Neural progenitor cell (in vitro differentiated cells): ENCODE results near the gene BCL2A1. TPM values are rescaled to one million over a fixed set of nuclear protein-coding genes. Genes with fewer than 3 reads are reported as not detected.

Experiments used
- DNase-seq: peaks from one replicate; pipeline ENCODE4 v3.0.0-alpha.2; 2016; ENCODE audit warnings: low spot score
- H2AFZ ChIP-seq: fragments of 200-600 bp; sonication (generic); replicated peaks from 2 replicates; pipeline ENCODE4 v1.6.1; 2016; ENCODE audit warnings: antibody characterized with exemption
- H3F3A ChIP-seq: fragments of 200-600 bp; sonication (generic); 2 replicates; pipeline ENCODE4 v1.6.1; 2016; ENCODE audit warnings: antibody characterized with exemption, low read depth
- H3K27ac ChIP-seq: fragments of 200-600 bp; sonication (generic); 2 replicates; pipeline ENCODE4 v1.5.1; 2016; ENCODE audit warnings: mild to moderate bottlenecking
- H3K27me3 ChIP-seq: fragments of 200-600 bp; sonication (generic); 2 replicates; pipeline ENCODE4 v1.6.1; 2016; ENCODE audit warnings: mild to moderate bottlenecking, moderate library complexity
- H3K36me3 ChIP-seq: fragments of 200-600 bp; sonication (generic); 2 replicates; pipeline ENCODE4 v1.5.1; 2016
- H3K4me1 ChIP-seq: fragments of 200-600 bp; sonication (generic); 2 replicates; pipeline ENCODE4 v1.6.1; 2016; ENCODE audit warnings: mixed run types
- H3K4me2 ChIP-seq: fragments of 200-600 bp; sonication (generic); 2 replicates; pipeline ENCODE4 v1.6.1; 2016
- H3K4me3 ChIP-seq: fragments of 200-600 bp; sonication (generic); 2 replicates; pipeline ENCODE4 v1.5.1; 2016
- H3K79me2 ChIP-seq: fragments of 200-600 bp; sonication (generic); 2 replicates; pipeline ENCODE4 v1.6.1; 2016; ENCODE audit warnings: low read depth
- H3K9ac ChIP-seq: fragments of 200-600 bp; sonication (generic); 2 replicates; pipeline ENCODE4 v1.6.1; 2016
- H3K9me3 ChIP-seq: fragments of 200-600 bp; sonication (generic); 2 replicates; pipeline ENCODE4 v1.5.1; 2016; ENCODE audit warnings: low read depth
- H4K20me1 ChIP-seq: fragments of 200-600 bp; sonication (generic); 2 replicates; pipeline ENCODE4 v1.6.1; 2016; ENCODE audit warnings: low read depth
- H3K27ac Mint-ChIP-seq: 3 replicates; pipeline ENCODE4 v1.8.0; 2021; ENCODE audit warnings: mixed read lengths
- H3K27me3 Mint-ChIP-seq: 2 replicates; pipeline ENCODE4 v1.8.0; 2022; ENCODE audit warnings: low read depth, mild to moderate bottlenecking, inconsistent platforms, moderate library complexity, mixed read lengths; ENCODE audit not compliant: insufficient read depth
- H3K36me3 Mint-ChIP-seq: 3 replicates; pipeline ENCODE4 v1.8.0; 2021; ENCODE audit warnings: mixed read lengths
- H3K4me1 Mint-ChIP-seq: 3 replicates; pipeline ENCODE4 v1.8.0; 2021; ENCODE audit warnings: mixed read lengths
- H3K4me3 Mint-ChIP-seq: 3 replicates; pipeline ENCODE4 v1.8.0; 2021; ENCODE audit warnings: mild to moderate bottlenecking, moderate library complexity, mixed read lengths
- H3K9me3 Mint-ChIP-seq: 3 replicates; pipeline ENCODE4 v1.8.0; 2020; ENCODE audit warnings: mixed read lengths
- EZH2 ChIP-seq: fragments of 200-600 bp; sonication (generic); IDR thresholded peaks from 2 replicates; pipeline ENCODE4 v1.6.1; 2017; ENCODE audit warnings: antibody characterized with exemption, mild to moderate bottlenecking, moderate library complexity
- EZH2phosphoT487 ChIP-seq: fragments of 200-600 bp; sonication (generic); IDR thresholded peaks from 2 replicates; pipeline ENCODE4 v1.6.1; 2017; ENCODE audit warnings: antibody characterized with exemption
- total RNA-seq: library from RNA; depleted of rRNA; stranded (reverse); fragments of >200 nt; gene quantifications from 2 replicates; pipeline ENCODE4 v1.2.3, GENCODE V29; 2015; ENCODE audit warnings: low replicate concordance
- TF ChIP-seq, protein P1 (sequence below): fragments of 200-600 bp; sonication (generic); IDR thresholded peaks from 2 replicates; pipeline ENCODE4 v1.5.1; 2017; ENCODE audit warnings: antibody characterized with exemption, mild to moderate bottlenecking

Gene BCL2A1
- total RNA-seq, 1 donor from 2014 or later, result not detected

DNA sequence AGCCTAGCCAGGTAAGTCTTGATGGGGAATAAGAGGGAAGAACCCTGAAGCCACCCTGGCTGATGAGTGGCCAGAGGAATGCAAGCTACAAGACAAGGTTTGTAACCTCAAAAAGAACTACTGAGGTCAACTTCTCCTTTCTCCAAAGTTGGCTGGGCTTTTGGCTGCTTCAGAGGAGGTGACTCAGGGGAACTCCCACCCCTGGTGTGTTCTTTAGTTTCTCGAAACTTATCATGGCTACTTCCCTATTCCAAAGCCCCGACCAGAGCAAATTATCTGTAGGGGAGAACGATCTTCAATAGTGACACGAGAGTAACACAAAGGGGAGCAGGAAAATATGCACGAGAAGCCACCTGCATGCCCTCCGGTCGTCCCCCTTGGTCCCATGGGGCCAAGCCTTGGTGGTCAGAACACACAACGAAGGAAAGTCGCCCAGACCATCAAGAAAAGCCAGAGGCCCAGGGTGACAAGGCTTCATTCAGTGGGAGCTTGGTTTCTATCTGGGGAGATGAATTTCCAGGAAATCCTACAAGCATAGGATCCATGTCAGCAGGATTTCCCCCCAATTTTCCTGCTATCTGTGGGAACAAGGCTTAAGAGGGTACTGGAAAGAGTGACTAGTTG, 6.5 kb upstream of the BCL2A1 start:
- no peak overlapping the region for H3K4me2 ChIP-seq
- H3K27ac Mint-ChIP-seq, result no peak overlapping the region
- H3K4me3 Mint-ChIP-seq, result peak overlapping the region; percentile 49
- H3F3A ChIP-seq, result no peaks in the 10 kb centered on the region
- no peaks in the 10 kb centered on the region for H3K27me3 Mint-ChIP-seq
- H3K4me1 ChIP-seq, result no peaks in the 10 kb centered on the region
- no peak overlapping the region for H3K9ac ChIP-seq
- H3K9me3 ChIP-seq, result no peaks in the 10 kb centered on the region
- no peaks in the 10 kb centered on the region for H4K20me1 ChIP-seq
- no peak overlapping the region for H3K4me3 ChIP-seq
- no peak overlapping the region for H3K27ac ChIP-seq
- no peaks in the 10 kb centered on the region for H3K36me3 Mint-ChIP-seq
- no peaks in the 10 kb centered on the region for H3K9me3 Mint-ChIP-seq
- no peaks in the 10 kb centered on the region for H3K27me3 ChIP-seq
- H3K79me2 ChIP-seq, result no peaks in the 10 kb centered on the region
- DNase-seq, result no peak
- peaks cover 2% of the 10 kb centered on the region for H3K4me1 Mint-ChIP-seq
- H3K36me3 ChIP-seq, result no peaks in the 10 kb centered on the region
- no peak overlapping the region for H2AFZ ChIP-seq
- TF ChIP-seq EZH2 (no peak), EZH2phosphoT487 (no peak)
- TF ChIP-seq, protein P1, sequence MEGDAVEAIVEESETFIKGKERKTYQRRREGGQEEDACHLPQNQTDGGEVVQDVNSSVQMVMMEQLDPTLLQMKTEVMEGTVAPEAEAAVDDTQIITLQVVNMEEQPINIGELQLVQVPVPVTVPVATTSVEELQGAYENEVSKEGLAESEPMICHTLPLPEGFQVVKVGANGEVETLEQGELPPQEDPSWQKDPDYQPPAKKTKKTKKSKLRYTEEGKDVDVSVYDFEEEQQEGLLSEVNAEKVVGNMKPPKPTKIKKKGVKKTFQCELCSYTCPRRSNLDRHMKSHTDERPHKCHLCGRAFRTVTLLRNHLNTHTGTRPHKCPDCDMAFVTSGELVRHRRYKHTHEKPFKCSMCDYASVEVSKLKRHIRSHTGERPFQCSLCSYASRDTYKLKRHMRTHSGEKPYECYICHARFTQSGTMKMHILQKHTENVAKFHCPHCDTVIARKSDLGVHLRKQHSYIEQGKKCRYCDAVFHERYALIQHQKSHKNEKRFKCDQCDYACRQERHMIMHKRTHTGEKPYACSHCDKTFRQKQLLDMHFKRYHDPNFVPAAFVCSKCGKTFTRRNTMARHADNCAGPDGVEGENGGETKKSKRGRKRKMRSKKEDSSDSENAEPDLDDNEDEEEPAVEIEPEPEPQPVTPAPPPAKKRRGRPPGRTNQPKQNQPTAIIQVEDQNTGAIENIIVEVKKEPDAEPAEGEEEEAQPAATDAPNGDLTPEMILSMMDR, result no peak

DNA sequence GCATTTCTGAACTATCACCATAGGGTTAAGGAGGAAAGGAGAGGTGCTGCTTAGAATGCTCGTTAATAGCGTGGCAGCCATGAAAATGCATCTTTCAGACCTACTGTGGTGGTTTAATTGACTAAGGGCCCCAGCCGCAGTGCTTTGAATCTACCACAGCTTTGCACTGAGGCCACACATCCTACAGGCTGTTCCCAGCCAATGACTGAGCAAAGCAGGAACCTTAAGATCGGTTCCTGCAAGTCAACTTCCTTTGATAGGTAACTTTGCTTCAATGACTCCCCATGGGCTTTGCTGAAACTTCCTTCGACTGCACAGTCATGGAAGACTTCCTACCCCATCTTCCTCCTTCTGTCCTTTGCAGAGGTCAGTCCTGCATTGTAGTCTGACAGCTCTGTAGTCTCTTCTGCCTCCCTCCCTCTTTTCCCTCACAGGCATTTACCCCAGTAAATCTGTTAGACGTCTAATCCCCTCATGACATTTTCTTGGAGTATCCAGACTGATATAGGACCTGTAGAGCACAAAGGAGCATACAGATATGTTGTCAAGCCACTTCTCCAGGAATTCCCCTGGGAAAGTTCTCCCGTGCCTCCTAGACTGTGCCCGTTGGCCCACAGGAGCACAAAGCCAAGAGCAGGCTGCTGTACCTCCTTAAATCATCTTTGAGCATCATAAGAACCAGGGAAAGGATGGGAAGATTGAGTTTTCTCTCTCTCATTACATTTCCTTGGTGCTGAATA, 2.6 kb upstream of the BCL2A1 start:
- H3K36me3 Mint-ChIP-seq, result no peaks in the 10 kb centered on the region
- no peaks in the 10 kb centered on the region for H3F3A ChIP-seq
- no peak overlapping the region for H2AFZ ChIP-seq
- H3K9me3 Mint-ChIP-seq, result no peaks in the 10 kb centered on the region
- H3K27ac Mint-ChIP-seq, result no peak overlapping the region
- no peak overlapping the region for H3K9ac ChIP-seq
- no peak overlapping the region for H3K27ac ChIP-seq
- H4K20me1 ChIP-seq, result no peaks in the 10 kb centered on the region
- H3K4me1 Mint-ChIP-seq, result no peaks in the 10 kb centered on the region
- H3K79me2 ChIP-seq, result no peaks in the 10 kb centered on the region
- H3K27me3 ChIP-seq, result no peaks in the 10 kb centered on the region
- no peak overlapping the region for H3K4me3 ChIP-seq
- TF ChIP-seq EZH2, result no peak
- TF ChIP-seq, protein P1, result no peak
- no peak for TF ChIP-seq EZH2phosphoT487
- H3K9me3 ChIP-seq, result no peaks in the 10 kb centered on the region
- H3K27me3 Mint-ChIP-seq, result peaks cover 5% of the 10 kb centered on the region
- H3K4me1 ChIP-seq, result no peaks in the 10 kb centered on the region
- H3K36me3 ChIP-seq, result no peaks in the 10 kb centered on the region
- no peak for DNase-seq
- no peak overlapping the region for H3K4me3 Mint-ChIP-seq
- H3K4me2 ChIP-seq, result no peak overlapping the region

DNA sequence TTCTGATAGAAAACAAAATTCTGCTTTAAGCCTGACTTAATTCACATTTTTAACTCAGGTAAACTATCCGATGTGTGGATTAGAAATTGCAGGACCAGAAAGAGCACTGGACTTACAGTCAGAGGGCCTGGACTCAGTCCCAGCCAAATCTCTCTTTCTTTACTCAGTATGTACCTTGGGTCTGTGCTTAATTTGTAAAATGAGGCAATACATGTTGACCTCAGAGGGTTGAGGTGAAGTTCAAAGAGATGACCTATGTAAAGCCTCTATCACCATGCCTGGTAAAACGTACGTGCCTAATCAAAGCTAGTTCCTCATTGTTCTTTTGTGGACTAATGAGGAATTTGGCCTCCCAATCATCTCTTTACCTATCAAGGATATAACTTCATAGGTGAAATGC, 1.9 kb upstream of the BCL2A1 start:
- Mint-ChIP-seq H3K27ac (no peak overlapping the region), H3K27me3 (peaks cover 5% of the 10 kb centered on the region), H3K4me3 (no peak overlapping the region), H3K4me1 (no peaks in the 10 kb centered on the region), H3K36me3 (no peaks in the 10 kb centered on the region), H3K9me3 (no peaks in the 10 kb centered on the region)
- H2AFZ ChIP-seq, result no peak overlapping the region
- H3K9ac ChIP-seq, result no peak overlapping the region
- no peaks in the 10 kb centered on the region for H3K36me3 ChIP-seq
- TF ChIP-seq EZH2, result no peak
- TF ChIP-seq, protein P1, result no peak
- no peak for TF ChIP-seq EZH2phosphoT487
- no peaks in the 10 kb centered on the region for H3K4me1 ChIP-seq
- H3K27me3 ChIP-seq, result no peaks in the 10 kb centered on the region
- no peak overlapping the region for H3K4me3 ChIP-seq
- DNase-seq, result no peak
- H3K4me2 ChIP-seq, result no peak overlapping the region
- H3F3A ChIP-seq, result no peaks in the 10 kb centered on the region
- no peaks in the 10 kb centered on the region for H3K79me2 ChIP-seq
- H3K27ac ChIP-seq, result no peak overlapping the region
- no peaks in the 10 kb centered on the region for H4K20me1 ChIP-seq
- H3K9me3 ChIP-seq, result no peaks in the 10 kb centered on the region
